NCI-H1417 (cell line): ENCODE results near the gene TRIML2.
"Not testable (repeated sequence)": the region's sequence is repeated elsewhere in the genome, so short reads cannot be mapped to it uniquely, and the experiment has no call there.

Experiments
- DNase-seq, 3 experiments: peaks; one replicate each; lab custom pipeline; 2025; lab: John Stamatoyannopoulos, UW

Gene TRIML2

DNA sequence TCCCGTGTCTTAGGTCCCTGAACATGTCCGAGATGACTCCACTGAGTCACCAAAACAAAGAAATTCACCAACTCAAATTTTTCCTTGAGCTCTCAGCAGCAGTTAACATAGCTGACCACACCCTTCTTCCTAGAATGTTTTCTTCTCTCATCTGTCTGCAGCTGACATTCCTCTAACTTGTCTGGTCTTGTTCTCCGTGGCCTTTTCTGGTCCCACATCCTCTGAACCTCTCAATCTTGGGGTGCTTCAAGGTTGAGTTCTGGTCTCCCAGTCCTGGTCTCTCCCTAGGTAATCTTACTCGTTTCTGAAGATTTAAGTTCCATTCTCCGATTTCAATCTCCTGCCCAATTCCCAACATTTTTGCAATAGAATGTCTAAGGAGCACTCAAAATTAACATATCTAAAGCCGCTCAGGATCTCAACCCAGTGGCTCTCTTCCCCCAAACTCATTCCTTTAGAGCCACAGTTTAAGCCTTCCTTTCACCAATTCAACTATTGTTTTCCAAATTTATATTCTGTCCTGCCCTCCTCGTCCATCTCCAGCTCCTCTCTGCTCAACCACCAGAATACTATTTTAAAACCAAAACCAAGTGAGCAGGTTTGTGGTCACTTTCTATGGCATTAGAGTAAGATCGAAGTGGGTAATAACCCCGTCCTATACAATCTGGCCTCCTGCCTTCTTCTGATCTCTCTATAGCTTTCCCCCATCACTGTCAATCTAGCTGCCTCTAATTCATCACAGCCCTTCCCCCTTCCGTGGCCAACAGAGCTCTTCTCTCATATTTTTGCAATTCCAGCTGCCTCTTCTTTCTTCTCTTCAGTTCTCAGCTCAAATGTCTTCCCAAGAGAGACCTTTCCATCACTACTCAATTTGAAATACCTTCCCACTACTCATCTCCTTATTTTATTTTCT lies 1.2 kb downstream of the TRIML2 start:
- DNase-seq = no peak

DNA sequence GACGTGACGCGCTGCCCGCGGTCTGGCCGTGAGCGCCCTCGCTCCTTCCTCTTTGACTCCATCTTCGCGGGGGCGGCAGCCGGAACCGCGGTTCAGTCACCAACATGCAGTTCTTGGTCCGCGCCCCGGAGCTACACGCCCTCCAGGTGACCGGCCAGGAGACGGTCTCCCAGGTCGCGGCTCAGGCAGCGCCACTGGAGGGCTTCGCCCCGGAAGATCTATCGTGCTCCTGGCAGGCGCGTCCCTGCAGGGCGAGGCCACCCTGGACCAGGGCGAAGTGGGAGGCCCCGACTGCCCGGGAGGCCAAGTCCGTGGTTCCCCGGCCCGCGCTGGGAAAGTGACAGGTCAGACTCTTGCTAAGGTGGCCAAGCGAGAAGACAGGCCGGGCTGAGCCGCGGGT lies 2.9 kb downstream of the TRIML2 start:
- DNase-seq = no peak

DNA sequence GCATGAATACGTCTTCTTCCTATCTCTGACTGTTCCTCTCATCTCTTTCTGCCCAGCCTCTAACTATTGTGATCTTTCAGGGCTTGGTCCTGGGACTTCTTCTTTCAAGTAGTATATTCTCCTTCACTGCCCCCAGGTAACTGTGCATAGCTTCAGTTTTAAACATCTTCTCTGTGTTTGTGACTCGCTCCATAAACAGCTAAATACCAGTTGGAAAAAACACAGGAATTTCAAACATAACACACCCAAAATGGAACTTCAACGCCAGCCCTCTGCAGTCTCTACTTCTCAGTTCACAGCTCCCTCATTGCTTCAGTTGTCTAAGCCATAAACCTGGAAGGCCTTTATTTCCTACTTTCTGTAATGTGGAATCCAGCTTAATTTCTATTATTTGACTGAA lies 16.6 kb downstream of the TRIML2 start:
- DNase-seq = no peak

DNA sequence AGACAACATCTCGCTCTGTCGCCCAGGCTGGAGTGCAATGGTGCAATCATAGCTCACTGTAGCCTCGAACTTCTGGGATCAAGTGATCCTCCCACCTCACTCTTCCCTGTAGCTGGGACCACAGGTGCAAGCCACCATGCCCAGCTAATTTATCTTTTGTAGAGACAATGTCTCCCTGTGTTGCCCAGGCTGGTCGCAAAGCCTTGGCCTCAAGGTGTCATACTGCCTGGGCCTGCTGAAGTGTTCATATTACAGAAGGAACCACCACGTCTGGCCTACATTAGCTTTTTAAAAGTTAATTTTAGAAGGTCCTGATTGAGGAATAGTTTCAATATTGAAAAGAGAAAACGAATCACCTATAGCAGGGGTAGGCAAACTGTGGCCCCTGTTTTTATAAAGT lies 22.5 kb downstream of the TRIML2 start:
- no peak for DNase-seq

DNA sequence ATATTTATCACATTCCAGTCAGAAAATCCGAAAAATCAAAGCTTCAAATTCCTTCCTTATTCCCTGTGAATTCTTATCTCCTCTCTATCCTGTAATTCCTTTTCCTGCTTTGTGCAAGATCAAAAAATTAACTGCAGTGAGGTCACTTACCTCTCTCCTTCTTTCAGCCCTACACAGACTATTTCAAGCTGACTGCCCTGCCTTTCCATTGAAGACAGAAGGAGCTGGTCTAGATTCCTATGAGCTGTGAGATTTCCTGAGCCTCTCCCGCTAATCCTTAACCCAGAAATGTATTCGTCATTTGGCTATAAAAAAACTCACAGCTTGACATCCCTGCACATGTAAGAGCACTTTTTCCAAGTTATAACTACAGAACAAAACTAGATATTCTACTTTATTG lies 26.6 kb downstream of the TRIML2 start:
- no peak for DNase-seq

DNA sequence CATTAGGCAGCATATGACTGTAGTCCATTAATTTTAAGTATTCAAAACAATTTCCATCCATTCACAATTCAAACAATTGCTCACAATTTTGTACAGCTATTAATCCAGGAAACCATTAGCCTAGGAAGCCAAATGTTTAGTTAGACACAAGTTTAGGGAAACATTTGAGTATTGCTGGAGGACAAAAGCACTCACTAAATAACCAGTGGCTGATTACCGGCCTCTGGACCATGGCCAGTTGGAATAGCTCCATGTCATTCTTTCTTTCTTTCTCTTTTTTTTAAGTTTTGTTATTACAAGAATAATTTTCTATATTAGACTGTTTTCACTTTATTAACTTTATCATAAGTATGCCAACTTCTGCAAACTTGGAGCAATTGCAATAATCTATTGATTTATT lies 31.3 kb downstream of the TRIML2 start:
- DNase-seq = peak in 1 of 3 experiments; percentile 41

DNA sequence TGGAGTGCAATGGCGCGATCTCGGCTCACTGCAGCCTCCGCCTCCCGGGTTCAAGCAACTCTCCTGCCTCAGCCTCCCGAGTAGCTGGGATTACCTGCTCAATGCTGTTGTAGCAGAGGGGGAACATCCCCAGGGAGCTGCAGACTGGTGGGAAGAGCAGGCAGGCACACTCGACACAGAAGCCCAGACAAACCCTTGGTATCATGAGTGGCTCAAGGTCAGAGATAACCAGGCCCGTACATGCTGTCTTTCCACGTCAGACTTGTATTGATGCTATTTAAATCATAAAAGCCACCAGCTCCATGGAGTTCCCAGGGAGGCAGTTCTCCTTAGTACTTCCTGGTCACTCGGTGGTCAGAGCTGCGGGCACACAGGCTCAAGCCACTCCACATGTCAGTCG lies 33.2 kb downstream of the TRIML2 start:
- DNase-seq = no peak

DNA sequence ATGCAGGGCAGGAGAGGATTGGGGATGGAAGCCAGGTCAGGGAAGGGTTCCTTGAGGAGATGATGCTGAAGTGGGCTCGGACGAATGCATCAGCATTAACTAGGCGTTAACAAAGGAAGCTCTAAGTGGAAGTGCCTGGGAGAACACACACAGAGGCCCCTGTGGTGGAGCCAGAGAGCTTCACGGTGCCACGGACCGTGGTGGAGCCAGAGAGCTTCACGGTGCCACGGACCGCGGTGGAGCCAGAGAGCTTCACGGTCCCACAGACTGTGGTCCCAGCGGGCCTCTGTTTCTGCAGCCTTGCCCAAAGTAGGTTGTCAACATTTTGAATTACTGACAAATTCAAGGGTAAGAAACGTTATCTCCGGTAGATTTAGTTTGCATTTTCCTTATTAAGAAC lies 48.3 kb downstream of the TRIML2 start:
- no peak for DNase-seq

DNA sequence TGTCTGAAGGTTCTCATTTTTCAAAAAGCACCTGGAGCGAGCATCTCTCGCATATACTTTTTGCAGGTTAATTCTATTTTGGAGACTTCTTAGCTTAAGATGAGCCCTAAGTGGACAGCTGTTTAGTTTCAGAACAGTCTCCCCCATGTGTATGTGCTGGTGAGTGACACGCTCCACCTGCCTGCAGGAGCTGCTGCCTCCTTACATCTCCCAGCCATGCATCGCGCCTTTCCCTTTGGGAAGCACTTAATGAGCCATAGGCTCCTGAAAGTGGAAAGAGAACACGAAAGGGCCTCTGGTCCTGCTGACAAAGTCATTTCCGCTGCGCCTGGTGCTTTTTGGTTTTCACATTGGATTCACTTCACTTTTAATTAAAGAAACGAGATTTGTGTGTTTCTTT lies 56.1 kb downstream of the TRIML2 start:
- no peak for DNase-seq

DNA sequence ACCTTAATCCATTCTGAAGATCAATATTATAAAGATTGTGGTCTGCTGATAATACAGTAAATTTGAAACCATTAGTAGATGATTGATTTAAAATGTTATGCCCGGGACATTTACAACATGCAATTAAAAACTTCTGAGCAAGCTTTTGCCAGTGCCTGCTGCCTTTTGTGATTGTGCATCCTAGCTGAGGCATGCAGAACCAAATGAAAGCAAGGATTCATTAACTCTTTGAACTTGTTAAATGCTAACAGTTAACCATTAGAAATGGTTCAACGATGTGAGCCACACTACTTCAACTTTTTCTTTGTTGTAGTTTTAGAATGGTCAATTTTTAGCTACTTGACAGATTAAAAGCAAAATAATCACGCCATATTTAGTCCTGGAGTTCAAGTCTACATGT lies 62.7 kb downstream of the TRIML2 start:
- DNase-seq = no peak

DNA sequence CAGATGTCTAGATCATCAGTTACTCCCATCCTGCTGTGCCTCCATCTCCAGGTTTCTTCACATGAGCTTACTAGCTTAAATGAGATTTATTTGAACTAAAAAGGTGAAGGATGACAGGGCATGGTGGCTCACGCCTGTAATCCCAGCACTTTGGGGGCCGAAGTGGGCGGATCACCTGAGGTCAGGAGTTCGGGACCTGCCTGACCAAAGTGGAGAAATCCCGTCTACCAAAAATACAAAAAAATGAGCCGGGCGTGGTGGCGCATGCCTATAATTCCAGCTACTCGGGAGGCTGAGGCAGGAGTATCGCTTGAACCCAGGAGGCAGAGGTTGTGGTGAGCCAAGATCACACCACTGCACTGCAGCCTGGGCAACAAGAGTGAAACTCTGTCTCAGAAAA lies 63.9 kb downstream of the TRIML2 start:
- DNase-seq = not testable (repeated sequence)

DNA sequence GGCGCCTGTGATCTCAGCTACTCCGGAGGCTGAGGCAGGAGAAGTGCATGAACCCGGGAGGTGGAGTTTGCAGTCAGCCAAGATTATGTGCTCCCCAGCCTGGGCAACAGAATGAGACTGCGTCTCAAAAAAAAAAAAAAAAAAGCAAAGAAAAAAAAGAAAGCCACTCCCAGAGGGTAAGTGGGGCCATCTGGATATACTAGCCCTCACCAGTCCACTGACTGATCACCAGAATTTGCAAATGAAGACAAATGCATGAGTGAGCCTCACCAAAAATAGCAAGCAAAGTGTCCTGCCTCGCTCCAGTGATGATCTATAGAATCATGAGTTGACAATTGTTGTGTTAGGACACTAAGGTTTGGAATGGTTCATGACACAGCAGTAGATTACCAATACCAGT lies 66.2 kb downstream of the TRIML2 start:
- DNase-seq = no peak

DNA sequence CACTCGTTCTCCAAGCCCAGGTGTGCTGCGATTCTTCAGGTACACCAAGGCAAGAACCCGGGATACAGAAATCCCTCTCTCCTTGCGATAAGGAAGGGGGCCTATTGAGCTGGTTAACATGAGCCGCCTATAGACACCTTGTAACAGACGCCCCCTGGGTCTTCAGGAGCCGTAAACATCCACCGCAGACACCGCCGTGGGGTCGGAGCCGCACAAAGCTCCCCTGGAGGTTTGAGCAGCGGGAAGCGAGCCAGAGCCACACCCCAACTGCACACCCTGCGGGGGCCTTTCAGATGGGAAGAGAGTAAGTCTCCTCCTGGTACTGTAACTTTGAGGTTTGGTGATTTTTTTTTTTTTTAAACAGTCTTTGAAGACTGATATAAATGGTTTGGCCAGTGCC lies 67.2 kb downstream of the TRIML2 start:
- DNase-seq = no peak

DNA sequence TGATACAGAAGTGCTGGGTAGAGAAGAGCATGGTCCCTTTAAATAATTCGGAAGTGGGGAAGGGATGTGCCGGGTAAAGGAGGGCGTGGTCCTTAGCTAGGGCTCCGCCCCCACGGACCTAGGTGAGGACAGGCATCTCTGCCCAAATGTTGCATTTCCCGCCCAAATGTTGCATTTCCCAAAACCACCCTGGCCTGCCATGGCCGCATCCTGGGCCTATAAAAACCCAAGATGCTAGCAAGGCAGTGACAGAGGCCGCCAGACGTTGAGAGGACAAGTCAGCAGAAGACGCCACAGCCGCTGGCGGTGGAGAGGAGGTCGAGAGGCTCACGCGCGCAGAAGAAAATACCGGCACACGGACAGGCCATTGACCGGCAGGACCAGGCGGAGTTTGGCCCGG lies 67.7 kb downstream of the TRIML2 start:
- DNase-seq = no peak
